BLaER1 treated with 17β-estradiol and CSF1 and Interleukin-3, amounts not matched to agents 10 nM and 100 nM (cell line): Measurements from ENCODE around the gene NANOS1.
A peak's percentile ranks its signal among the peaks of the same experiment; 100 is the strongest.

Experiments used
- H3K27ac ChIP-seq, 11 experiments: shearing (Covaris generic); formaldehyde crosslinking; 2 replicates each; pipeline ENCODE4 v1.8.1; 2022
- H3K27me3 ChIP-seq, 11 experiments: shearing (Covaris generic); formaldehyde crosslinking; 2 replicates each; pipeline ENCODE4 v1.8.1; 2022
- H3K36me3 ChIP-seq, 11 experiments: shearing (Covaris generic); formaldehyde crosslinking; 2 replicates each; pipeline ENCODE4 v1.8.1; 2022
- H3K4me1 ChIP-seq, 10 experiments: shearing (Covaris generic); formaldehyde crosslinking; 2 replicates each; pipeline ENCODE4 v1.8.1; 2022
- H3K4me2 ChIP-seq, 11 experiments: shearing (Covaris generic); formaldehyde crosslinking; 2 replicates each; pipeline ENCODE4 v1.8.1; 2022
- H3K4me3 ChIP-seq, 10 experiments: shearing (Covaris generic); formaldehyde crosslinking; 2 replicates each; pipeline ENCODE4 v1.8.1; 2022
- H3K9ac ChIP-seq, 11 experiments: shearing (Covaris generic); formaldehyde crosslinking; 2 replicates each; pipeline ENCODE4 v1.8.1; 2022
- H3K9me3 ChIP-seq, 11 experiments: shearing (Covaris generic); formaldehyde crosslinking; replicated peaks in 1 of 11; 2 replicates each; pipeline ENCODE4 v1.8.1; 2022
- H4K20me1 ChIP-seq, 11 experiments: shearing (Covaris generic); formaldehyde crosslinking; 2 replicates each; pipeline ENCODE4 v1.8.1; 2022
- Cebpa-rat ChIP-seq, 11 experiments: shearing (Covaris generic); IDR thresholded peaks; 2 replicates each; pipeline ENCODE4 v1.8.1; 2022

Gene NANOS1

GRCh38 chr10:119003572-119004289, 25.8 kb upstream of the NANOS1 start:
- H3K9me3 ChIP-seq = no peaks in the 10 kb centered on the region
- TF ChIP-seq Cebpa-rat (IDR thresholded peaks at IDR 0.05) = no peak
- H3K4me3 ChIP-seq = no peak overlapping the region
- no peak overlapping the region for H3K27ac ChIP-seq
- 0 out of 20 replicates have a peak, but pooled peaks cover 0 to 3% (median 0%) of the 10 kb centered on the region in 10 experiments for H3K4me1 ChIP-seq
- no peak overlapping the region for H3K4me2 ChIP-seq
- no peaks in the 10 kb centered on the region for H3K36me3 ChIP-seq
- no peaks in the 10 kb centered on the region; a peak in 1 of 22 replicates for H4K20me1 ChIP-seq
- no peak overlapping the region for H3K9ac ChIP-seq
- no peaks in the 10 kb centered on the region for H3K27me3 ChIP-seq

- Histone ChIP-seq H3K36me3 (no peaks in the 10 kb centered on the region), H3K4me3 (no peak overlapping the region), H4K20me1 (no peaks in the 10 kb centered on the region; a peak in 1 of 22 replicates), H3K9me3 (no peaks in the 10 kb centered on the region), H3K4me2 (no peak overlapping the region), H3K27ac (no peak overlapping the region), H3K27me3 (no peaks in the 10 kb centered on the region), H3K9ac (no peak overlapping the region), H3K4me1 (0 out of 20 replicates have a peak, but pooled peaks cover 0 to 3% (median 0%) of the 10 kb centered on the region in 10 experiments)
- TF ChIP-seq Cebpa-rat (IDR thresholded peaks at IDR 0.05) = no peak
Measured at GRCh38 chr10:119005362-119006043, 24.0 kb upstream of the NANOS1 start.

GRCh38 chr10:119006451-119007210, 22.9 kb upstream of the NANOS1 start:
- no peak overlapping the region for H3K4me3 ChIP-seq
- no peaks in the 10 kb centered on the region for H3K27me3 ChIP-seq
- 0 out of 20 replicates have a peak, but pooled peaks cover 0 to 3% (median 0%) of the 10 kb centered on the region in 10 experiments for H3K4me1 ChIP-seq
- H4K20me1 ChIP-seq = no peaks in the 10 kb centered on the region; a peak in 1 of 22 replicates
- H3K27ac ChIP-seq = no peak overlapping the region
- no peaks in the 10 kb centered on the region for H3K9me3 ChIP-seq
- H3K9ac ChIP-seq = no peak overlapping the region
- H3K4me2 ChIP-seq = no peak overlapping the region
- TF ChIP-seq Cebpa-rat (IDR thresholded peaks at IDR 0.05) = no peak
- H3K36me3 ChIP-seq = no peaks in the 10 kb centered on the region

- no peak overlapping the region for H3K4me3 ChIP-seq
- H3K27ac ChIP-seq = no peak overlapping the region
- no peak overlapping the region for H3K9ac ChIP-seq
- H4K20me1 ChIP-seq = no peaks in the 10 kb centered on the region; a peak in 1 of 22 replicates
- no peaks in the 10 kb centered on the region for H3K36me3 ChIP-seq
- TF ChIP-seq Cebpa-rat (IDR thresholded peaks at IDR 0.05) = no peak
- H3K4me1 ChIP-seq = 0 out of 20 replicates have a peak, but pooled peaks cover 0 to 3% (median 0%) of the 10 kb centered on the region in 10 experiments
- H3K27me3 ChIP-seq = no peaks in the 10 kb centered on the region
- H3K4me2 ChIP-seq = no peak overlapping the region
- no peaks in the 10 kb centered on the region for H3K9me3 ChIP-seq
Measured at GRCh38 chr10:119007211-119007574, 22.3 kb upstream of the NANOS1 start.

DNA sequence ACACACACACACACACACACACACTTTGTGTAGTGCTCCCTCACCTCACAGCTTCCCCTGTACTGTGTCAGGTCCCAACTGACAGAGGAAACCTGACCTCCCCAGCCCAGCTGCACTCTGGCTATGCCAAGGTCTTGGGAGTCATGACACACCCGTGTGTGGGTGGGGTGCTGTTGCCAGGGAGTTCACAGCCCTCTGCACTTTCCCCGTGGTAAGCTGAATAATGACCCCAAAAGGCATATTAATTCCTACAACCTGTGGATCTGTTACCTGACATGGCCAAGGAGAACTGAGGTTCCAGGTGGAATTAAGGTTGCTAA, 8.9 kb upstream of the NANOS1 start:
- Histone ChIP-seq H3K9ac (no peak overlapping the region), H3K4me2 (0 out of 22 replicates have a peak overlapping the region, but pooled peaks of 1 of the 11 experiments have one; percentile 21), H3K4me1 (0 out of 20 replicates have a peak, but pooled peaks cover 0 to 4% (median 0%) of the 10 kb centered on the region in 10 experiments), H4K20me1 (peaks cover 0 to 7% (median 0%) of the 10 kb centered on the region in 11 experiments; a peak in 3 of 22 replicates), H3K9me3 (peaks cover 0 to 11% (median 3%) of the 10 kb centered on the region in 11 experiments; a peak in 8 of 22 replicates), H3K36me3 (no peaks in the 10 kb centered on the region), H3K4me3 (no peak overlapping the region), H3K27me3 (no peaks in the 10 kb centered on the region), H3K27ac (no peak overlapping the region)
- TF ChIP-seq Cebpa-rat (IDR thresholded peaks at IDR 0.05) = no peak

GRCh38 chr10:119022846-119023552, 6.5 kb upstream of the NANOS1 start:
- no peak for TF ChIP-seq Cebpa-rat (IDR thresholded peaks at IDR 0.05)
- H3K9ac ChIP-seq = no peak overlapping the region
- no peak overlapping the region for H3K4me2 ChIP-seq
- H3K4me1 ChIP-seq = 0 out of 20 replicates have a peak, but pooled peaks cover 0 to 4% (median 0%) of the 10 kb centered on the region in 10 experiments
- no peak overlapping the region for H3K27ac ChIP-seq
- no peak overlapping the region for H3K4me3 ChIP-seq
- no peaks in the 10 kb centered on the region for H3K36me3 ChIP-seq
- peaks cover 0 to 11% (median 3%) of the 10 kb centered on the region in 11 experiments; a peak in 8 of 22 replicates for H3K9me3 ChIP-seq
- peaks cover 0 to 26% (median 6%) of the 10 kb centered on the region in 11 experiments; a peak in 9 of 22 replicates for H4K20me1 ChIP-seq
- no peaks in the 10 kb centered on the region; a peak in 1 of 22 replicates for H3K27me3 ChIP-seq

- Histone ChIP-seq H3K27ac (no peak overlapping the region), H3K36me3 (no peaks in the 10 kb centered on the region), H3K4me2 (no peak overlapping the region), H3K4me1 (peaks cover 0 to 4% (median 1%) of the 10 kb centered on the region in 10 experiments; a peak in 7 of 20 replicates), H3K9me3 (peaks cover 0 to 10% (median 3%) of the 10 kb centered on the region in 11 experiments; a peak in 8 of 22 replicates), H4K20me1 (peaks cover 0 to 28% (median 8%) of the 10 kb centered on the region in 11 experiments; a peak in 11 of 22 replicates), H3K27me3 (peaks cover 0 to 5% (median 0%) of the 10 kb centered on the region in 11 experiments; a peak in 5 of 22 replicates), H3K9ac (no peak overlapping the region), H3K4me3 (no peak overlapping the region)
- TF ChIP-seq Cebpa-rat (IDR thresholded peaks at IDR 0.05) = no peak
Measured at GRCh38 chr10:119023553-119023868, 6.0 kb upstream of the NANOS1 start.

DNA sequence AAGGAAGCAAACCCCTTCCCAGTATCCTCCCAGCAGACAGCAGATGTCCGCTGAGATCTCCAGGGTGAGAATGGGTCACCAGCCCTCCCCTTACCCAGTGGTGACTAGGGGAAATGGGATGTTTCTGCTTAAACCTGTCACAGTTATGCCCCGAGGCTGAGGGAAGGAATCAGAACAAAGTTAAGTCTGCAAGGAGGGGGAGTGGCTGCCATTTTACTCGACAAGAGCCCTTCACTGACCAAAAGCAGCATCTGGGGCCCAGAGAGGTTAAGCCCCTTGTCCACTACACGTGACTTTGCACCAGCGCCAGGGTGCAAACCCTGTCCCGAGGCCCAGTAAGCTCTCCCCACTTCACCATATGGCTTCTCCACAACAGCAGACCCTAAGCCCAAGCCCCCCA, 4.6 kb upstream of the NANOS1 start:
- H3K9me3 ChIP-seq = no peaks in the 10 kb centered on the region
- H3K36me3 ChIP-seq = no peaks in the 10 kb centered on the region
- no peak for TF ChIP-seq Cebpa-rat (IDR thresholded peaks at IDR 0.05)
- H3K4me3 ChIP-seq = no peak overlapping the region
- peaks cover 9 to 19% (median 10%) of the 10 kb centered on the region in 11 experiments; a peak in 18 of 22 replicates for H3K27me3 ChIP-seq
- H3K9ac ChIP-seq = no peak overlapping the region
- H3K4me2 ChIP-seq = no peak overlapping the region
- no peak overlapping the region for H3K27ac ChIP-seq
- H4K20me1 ChIP-seq = peaks cover 0 to 38% (median 13%) of the 10 kb centered on the region in 11 experiments; a peak in 19 of 22 replicates
- peaks cover 3 to 12% (median 9%) of the 10 kb centered on the region in 10 experiments; a peak in 16 of 20 replicates for H3K4me1 ChIP-seq
